GM12892 (cell line): Measurements from ENCODE around the gene TUBB2A.

Source experiments
- POLR2A ChIP-seq: IDR thresholded peaks from 2 replicates; pipeline ENCODE4 v1.6.1; 2011; ENCODE audit warnings: low read depth, low read length, control low read depth
- TAF1 ChIP-seq: IDR thresholded peaks from 2 replicates; pipeline ENCODE4 v1.6.1; 2011; ENCODE audit warnings: low read depth, mild to moderate bottlenecking, control low read depth, low read length, borderline replicate concordance

- TF ChIP-seq POLR2A (no peak), TAF1 (no peak)
Measured at GRCh38 chr6:3147914-3148757, 9.2 kb downstream of the TUBB2A start.
